Kidney glomerular epithelial cell (primary cell): ENCODE data around the gene AK1.
"Not testable (repeated sequence)": the region's sequence is repeated elsewhere in the genome, so short reads cannot be mapped to it uniquely, and the experiment has no call there.

ENCODE experiments used
- DNase-seq: peaks from one replicate; lab custom pipeline; 2025; lab: John Stamatoyannopoulos, UW

The AK1 gene

GRCh38 chr9:127847833-127848755 is 29.4 kb downstream of the AK1 start:
- DNase-seq: no peak

GRCh38 chr9:127847178-127847510 is 30.3 kb downstream of the AK1 start:
- no peak for DNase-seq

GRCh38 chr9:127846443-127847177 is 30.9 kb downstream of the AK1 start:
- no peak for DNase-seq

GRCh38 chr9:127845619-127846018 is 31.9 kb downstream of the AK1 start:
- not testable (repeated sequence) for DNase-seq

- no peak for DNase-seq
Observed at GRCh38 chr9:127844821-127845359, 32.6 kb downstream of the AK1 start.

- no peak for DNase-seq
Observed at GRCh38 chr9:127841087-127841835, 36.2 kb downstream of the AK1 start.

GRCh38 chr9:127838375-127839078 is 38.9 kb downstream of the AK1 start:
- DNase-seq: peak; percentile 90

- DNase-seq: no peak
Observed at GRCh38 chr9:127837346-127837745, 40.1 kb downstream of the AK1 start.

GRCh38 chr9:127836561-127836960 is 40.9 kb downstream of the AK1 start:
- not testable (repeated sequence) for DNase-seq

GRCh38 chr9:127835991-127836516 is 41.4 kb downstream of the AK1 start:
- no peak for DNase-seq

- no peak for DNase-seq
Observed at GRCh38 chr9:127833555-127833954, 43.9 kb downstream of the AK1 start.

- DNase-seq: no peak
Observed at GRCh38 chr9:127832248-127832647, 45.2 kb downstream of the AK1 start.

GRCh38 chr9:127829205-127829906 is 48.1 kb downstream of the AK1 start:
- DNase-seq: no peak

GRCh38 chr9:127828262-127829031 is 49.0 kb downstream of the AK1 start:
- DNase-seq: no peak

- DNase-seq: no peak
Observed at GRCh38 chr9:127826253-127826913, 51.1 kb downstream of the AK1 start.

GRCh38 chr9:127825319-127826051 is 52.0 kb downstream of the AK1 start:
- DNase-seq: no peak

GRCh38 chr9:127822108-127822507 is 55.4 kb downstream of the AK1 start:
- no peak for DNase-seq

- DNase-seq: no peak
Observed at GRCh38 chr9:127818574-127818973, 58.9 kb downstream of the AK1 start.
